GM19025 (cell line): ENCODE measurements around the gene C2.

ENCODE experiments used
- ATAC-seq: cut with Tn5 transposase; IDR thresholded peaks from one replicate; pipeline ENCODE4 v1.9.1; 2021; ENCODE audit warnings: mild to moderate bottlenecking, low read depth, moderate library complexity; ENCODE audit not compliant: unreplicated experiment

C2 gene

DNA sequence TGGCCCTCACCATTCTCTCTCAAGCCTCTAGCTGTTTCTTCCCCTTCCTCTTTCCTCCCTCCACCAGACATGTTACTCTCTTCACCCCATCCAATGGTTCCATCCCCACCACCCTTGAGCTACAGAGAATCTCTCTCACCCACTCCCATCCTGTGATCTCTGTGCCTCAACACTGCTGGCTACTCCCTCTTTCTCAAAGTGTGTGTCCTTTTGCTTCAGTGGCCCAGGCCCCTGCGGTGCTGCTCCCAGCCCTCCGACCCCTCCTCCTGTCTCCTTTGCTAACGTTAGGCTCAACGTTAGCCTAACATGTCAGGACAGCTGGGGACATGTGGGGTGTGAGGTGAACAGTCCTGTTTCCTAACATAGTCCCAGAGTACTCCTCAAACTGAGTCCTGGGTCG, 25.4 kb downstream of the C2 start:
- no peak for ATAC-seq

DNA sequence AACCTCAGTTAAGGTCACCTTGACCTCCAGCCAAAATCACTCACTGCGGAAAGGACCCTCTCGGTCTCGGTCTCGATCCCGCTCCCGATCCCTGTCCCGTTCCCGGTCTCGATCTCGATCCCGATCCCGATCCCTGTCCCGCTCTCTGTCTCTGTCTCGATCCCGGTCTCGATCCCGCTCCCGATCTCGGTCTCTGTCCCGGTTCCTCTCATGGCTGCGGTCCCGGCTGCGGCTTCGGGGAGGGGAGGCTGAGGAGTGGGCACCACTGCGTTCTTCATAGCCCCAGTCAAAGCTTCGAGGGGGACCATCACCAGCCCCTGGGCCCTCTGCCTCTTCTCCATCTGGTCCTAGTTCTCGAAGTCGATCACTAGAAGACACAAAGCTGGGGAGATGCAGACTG, 27.0 kb downstream of the C2 start:
- ATAC-seq = no peak

DNA sequence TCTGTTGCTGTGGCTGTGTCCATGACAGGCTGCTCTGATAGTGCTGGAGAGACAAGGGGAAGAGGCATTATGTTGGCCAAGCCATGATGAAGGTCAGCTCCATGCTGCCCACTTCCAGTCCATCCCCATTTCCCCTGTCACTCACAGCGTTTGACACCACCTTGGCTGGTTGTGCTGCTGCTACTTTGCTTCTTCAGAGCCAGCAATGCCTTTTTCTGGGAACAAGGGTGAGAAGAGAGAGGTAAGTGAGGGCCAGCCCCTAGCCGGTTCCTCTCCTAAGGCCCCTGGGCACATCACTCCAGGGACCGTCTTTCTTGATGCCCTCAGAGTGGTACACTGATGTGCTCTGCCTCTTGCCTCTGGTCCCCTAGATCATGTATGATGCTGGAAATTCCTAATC, 29.3 kb downstream of the C2 start:
- no peak for ATAC-seq

DNA sequence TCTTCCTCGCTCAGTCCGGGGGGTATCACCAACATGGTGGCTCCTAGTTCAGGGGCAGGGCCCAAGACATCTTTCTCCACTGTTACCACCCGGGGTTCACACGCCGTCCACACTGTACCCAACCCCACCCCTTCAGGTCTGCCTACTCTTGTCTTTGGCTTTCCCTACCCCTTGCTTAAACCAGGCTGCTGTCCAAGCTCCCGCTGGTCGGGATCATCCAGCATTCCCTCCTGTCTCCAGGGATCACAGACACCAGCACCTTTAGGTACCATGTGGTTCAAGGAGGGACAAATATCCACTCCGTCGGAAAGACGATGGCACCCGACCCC, 30.9 kb downstream of the C2 start:
- no peak for ATAC-seq

DNA sequence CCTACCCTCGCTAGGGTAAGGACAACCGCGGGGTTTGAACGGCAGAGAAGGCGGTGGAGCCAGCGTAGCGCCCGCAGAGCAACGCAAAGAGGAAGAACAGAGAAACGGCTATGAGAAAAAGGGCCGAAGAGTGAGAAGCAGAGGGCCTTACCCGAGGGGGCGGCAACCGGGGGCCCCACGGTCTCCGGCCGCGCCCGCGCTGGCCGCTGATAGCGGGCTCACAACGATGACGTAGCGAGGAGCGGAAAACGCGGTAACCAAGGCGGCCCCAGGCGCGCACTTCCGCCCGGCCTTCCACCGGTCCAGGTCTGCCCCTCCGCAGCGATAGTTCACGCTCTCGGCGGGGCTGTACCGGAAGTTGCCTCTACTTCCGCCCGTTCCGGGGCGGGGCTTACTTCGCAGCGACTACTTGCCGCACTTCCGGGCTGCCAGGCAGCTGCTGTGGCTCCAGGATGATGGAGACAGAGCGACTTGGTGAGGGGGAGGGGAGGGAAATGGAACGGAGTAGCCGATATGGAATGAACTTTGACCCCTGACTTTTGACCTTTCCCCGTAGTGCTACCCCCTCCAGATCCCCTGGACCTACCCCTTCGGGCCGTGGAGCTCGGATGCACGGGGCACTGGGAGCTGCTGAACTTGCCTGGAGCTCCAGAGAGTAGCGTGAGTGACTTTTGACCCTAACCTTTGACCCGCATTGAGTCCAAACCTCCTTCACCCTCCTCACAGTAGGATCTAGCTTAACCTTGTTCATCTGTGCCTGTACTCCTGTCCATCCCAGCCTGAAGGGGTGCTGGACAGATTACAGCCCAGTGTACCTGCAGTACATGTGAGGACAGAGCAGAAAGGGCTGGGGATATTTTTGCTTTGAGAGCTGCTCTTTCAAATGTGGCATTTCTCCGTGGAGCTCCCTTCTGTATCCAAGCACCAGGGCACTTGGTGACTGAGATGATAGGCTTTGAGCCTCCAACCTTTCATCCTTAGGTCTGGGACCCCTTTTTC, 31.5 kb downstream of the C2 start, which contains the start of the genes NELFE and SKIC2:
Gene NELFE (minus strand): TSS at position 231 of the 999 bp plus-strand sequence. CDS start 525 bp downstream, outside the sequence.
Gene SKIC2 (plus strand): TSS at position 435 of the 999 bp plus-strand sequence. CDS start 18 bp downstream, at position 453.
- ATAC-seq = peak; percentile 95

DNA sequence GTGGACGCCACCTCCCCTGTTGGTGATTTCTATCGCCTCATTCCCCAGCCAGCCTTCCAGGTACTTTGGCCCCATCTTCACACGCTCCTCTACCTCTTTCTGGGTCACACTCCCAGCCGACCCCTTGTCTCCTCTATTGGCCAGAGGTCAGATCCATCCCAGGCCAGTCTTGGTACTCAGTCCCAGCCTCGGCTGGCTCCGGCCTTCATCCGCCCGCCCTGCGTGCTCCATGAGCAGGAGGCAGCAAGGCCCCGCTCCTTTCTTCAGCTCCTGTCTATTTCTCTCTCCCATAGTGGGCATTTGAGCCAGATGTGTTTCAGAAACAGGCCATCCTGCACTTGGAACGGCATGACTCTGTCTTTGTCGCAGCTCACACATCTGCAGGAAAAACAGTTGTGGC, 34.1 kb downstream of the C2 start:
- no peak for ATAC-seq

DNA sequence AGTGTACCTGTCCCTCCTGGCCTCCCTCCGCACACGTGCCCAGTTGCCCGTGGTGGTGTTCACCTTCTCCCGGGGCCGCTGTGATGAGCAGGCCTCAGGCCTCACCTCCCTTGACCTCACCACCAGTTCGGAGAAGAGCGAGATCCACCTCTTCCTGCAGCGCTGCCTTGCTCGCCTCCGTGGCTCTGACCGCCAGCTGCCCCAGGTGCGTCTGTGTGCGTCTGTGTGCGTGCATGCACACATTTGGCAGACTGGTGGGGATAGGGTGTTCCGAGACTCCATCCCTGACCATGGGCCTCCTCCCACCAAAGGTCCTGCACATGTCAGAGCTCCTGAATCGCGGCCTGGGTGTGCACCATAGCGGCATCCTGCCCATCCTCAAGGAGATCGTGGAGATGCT, 36.4 kb downstream of the C2 start:
- ATAC-seq = no peak

DNA sequence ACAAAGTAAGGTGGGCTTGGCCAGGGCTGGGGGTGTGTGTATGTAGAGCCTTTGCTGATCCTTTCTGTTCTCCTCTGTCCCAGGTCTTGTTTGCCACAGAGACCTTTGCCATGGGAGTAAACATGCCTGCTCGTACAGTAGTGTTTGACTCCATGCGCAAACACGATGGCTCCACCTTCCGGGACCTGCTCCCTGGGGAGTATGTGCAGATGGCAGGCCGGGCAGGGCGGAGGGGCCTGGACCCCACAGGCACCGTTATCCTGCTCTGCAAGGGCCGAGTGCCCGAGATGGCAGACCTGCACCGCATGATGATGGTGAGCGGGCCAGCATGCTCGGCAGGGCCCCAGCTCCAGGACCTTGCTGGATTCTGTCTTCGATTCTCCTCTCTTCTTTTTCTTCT, 38.2 kb downstream of the C2 start:
- ATAC-seq = no peak

DNA sequence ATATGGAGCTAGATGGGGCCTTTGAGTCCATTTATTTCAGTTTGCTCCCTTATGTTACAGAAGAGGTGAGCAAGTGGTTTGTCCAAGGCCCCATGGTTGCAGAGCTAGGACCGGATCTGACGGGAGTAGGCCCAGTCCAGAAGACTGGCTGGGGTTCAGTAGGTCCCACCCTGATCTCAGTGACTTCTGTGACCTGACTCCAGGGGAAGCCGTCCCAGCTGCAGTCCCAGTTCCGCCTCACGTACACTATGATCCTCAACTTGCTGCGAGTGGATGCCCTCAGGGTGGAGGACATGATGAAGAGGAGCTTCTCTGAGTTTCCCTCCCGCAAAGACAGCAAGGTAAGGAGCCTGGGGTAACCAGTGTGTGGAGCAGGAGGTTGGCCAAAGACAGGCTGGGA, 39.0 kb downstream of the C2 start:
- ATAC-seq = no peak

DNA sequence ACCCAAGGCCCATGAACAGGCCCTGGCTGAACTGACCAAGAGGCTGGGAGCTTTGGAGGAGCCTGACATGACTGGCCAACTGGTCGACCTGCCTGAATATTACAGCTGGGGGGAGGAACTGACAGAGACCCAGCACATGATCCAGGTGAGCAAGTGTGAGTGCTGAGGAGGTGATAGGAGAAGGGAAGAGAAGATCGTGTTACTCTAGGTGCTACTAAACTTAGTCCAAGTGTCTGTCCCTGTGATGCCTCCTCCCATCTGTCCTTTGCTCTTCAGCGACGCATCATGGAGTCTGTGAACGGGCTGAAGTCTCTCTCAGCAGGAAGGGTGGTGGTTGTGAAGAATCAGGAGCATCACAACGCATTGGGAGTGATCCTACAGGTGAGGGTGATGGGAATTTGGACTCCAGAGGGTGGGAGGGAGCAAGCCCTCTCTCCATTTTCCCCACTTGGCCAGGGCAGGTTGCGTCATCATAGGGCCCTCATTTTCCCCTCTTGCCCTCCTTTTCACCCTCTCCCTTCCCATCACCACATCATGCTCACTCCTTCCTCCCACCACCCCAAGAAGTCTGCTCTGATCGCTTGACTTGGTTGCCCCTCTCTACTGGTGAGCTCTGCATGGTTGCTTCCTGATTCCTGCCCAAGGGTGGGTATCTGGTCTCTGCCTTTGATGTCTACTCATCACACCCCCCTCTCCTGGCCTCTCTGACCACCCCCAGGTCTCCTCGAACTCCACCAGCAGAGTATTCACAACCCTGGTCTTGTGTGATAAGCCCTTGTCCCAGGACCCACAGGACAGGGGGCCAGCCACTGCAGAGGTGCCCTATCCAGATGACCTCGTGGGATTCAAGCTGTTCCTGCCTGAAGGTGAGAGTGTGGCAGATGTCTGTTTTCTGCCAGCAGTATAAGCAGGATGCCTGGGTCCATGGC, 39.7 kb downstream of the C2 start:
- ATAC-seq = no peak

DNA sequence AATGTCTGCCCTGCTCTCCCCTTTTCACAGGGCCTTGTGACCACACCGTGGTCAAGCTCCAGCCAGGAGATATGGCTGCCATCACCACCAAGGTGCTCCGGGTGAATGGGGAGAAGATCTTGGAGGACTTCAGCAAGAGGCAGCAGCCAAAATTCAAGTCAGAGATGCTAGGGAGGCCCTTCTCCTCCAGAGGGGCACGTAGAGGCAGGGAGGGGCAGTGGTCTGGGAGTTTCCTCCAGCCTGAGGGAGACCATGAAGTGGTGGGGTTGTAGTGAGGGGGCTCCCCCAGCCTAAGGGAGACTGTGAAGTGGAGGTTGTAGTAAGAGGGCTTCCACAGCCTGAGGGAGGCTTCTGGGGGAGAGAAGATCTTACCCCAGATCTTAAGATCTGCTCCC, 40.4 kb downstream of the C2 start:
- no peak for ATAC-seq

DNA sequence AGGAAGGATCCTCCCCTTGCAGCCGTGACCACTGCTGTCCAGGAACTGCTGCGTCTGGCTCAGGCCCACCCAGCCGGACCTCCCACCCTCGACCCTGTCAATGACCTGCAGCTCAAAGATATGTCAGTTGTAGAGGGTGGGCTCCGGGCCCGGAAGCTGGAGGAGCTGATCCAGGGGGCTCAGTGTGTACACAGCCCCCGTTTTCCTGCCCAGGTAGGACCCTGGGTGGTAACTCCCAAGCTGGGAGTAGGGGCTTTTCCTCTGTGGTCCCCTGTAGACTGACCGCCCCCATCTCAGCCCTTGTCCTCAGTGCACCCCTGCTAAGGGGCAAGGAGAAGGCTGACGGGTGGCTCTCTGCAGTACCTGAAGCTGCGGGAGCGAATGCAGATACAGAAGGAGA, 40.8 kb downstream of the C2 start:
- no peak for ATAC-seq

DNA sequence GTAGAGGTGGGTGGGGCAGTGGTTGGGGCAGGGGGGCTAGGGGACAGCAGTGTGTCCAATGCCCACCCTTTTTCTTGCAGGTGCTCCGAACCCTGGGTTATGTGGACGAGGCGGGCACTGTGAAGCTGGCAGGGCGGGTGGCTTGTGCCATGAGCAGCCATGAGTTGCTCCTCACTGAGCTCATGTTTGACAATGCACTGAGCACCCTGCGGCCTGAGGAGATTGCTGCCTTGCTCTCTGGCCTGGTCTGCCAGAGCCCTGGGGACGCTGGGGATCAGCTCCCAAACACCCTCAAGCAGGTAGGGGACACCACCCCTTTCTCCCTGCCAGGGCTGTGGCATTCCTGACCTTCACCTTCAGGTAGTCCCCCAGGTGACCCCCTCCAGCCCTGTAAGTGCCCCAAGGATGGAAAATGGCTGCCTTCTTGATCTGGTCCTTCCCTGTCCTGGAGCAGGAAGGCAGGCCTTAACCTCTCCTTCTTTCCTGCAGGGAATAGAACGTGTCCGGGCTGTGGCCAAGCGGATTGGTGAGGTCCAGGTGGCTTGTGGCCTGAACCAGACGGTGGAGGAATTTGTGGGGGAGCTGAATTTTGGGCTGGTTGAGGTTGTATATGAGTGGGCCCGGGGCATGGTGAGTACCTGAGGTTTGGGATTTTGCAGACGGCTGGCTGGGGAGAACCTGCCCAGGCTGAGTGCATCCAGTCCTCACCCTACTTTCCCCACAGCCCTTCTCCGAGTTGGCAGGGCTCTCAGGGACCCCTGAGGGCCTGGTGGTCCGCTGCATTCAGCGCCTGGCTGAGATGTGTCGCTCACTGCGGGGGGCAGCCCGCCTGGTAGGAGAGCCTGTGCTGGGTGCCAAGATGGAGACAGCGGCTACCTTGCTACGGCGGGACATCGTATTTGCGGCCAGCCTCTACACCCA, 41.5 kb downstream of the C2 start:
- ATAC-seq = no peak

DNA sequence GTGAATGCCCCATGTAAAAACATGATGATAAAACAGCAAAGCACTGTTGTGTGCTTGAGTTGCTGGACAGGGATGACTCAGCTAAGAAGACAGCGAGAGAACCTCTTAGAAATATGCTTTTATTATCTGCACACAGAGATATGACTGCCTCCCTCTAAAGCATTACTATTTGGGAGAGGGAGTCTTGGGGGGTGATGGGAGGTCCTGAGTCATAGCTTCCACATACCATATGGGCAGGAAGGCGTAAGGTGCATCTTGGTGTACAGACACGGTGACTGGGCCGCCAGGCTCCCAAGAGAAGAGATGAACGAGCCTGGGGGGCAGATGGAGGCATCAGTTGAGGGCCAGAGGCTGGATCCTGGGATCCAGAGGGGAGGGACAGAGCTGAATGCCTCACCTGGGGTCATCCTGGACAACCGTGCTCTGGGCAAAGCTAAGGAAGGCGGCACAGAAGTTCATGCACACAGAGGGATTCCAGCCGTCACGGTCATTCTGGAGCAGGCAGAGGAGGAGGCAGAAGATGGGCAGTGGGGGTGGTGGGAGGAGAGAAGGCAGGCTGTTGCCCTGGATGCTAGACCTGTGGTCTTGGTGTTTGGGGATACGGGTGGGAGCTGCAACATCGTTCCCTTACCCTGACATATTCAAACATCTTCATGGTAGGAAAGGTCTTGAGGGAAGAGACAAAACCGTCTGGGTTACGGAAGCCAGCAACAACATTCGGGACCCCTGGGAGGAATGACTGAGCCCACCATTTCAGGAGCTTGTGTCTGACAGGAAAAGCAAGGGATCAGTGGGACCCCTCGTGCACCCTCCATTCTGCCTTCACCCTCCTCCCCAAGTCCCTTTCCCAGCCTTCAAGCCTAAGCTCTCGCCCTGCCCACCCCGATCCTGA, 42.4 kb downstream of the C2 start:
- no peak for ATAC-seq

DNA sequence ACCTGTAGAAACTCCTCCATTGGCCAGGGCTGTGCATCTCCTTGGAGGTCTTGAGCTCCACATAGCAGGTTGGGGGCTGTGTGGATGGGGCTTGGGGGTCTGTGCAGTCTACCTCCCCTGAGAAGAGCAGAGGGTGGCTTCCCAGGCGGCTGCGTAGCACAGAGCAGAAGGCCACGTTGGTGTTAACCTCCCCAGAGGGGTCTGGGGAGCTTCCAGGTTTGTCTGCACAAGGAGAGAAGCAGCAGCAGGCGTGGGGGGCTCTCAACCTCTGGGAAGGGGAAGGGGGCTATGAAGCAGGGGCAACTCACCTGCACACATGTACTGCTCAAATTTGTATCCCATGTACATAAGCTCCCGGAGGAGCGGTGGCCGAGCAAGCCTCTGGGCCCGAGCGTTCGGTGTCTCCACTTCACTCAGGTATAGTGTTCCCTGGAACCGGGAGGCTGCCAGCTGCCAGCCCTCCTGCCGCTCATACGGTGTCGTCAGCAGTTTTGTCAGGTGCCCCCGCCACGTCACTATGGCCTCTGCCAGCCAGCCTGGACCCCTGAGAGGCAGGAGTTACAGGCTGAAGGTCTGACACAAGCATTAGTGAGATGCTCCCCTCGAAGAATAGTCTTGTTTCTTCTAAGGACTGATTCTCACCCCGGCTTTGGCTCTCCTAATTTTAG, 43.2 kb downstream of the C2 start:
- ATAC-seq = no peak

DNA sequence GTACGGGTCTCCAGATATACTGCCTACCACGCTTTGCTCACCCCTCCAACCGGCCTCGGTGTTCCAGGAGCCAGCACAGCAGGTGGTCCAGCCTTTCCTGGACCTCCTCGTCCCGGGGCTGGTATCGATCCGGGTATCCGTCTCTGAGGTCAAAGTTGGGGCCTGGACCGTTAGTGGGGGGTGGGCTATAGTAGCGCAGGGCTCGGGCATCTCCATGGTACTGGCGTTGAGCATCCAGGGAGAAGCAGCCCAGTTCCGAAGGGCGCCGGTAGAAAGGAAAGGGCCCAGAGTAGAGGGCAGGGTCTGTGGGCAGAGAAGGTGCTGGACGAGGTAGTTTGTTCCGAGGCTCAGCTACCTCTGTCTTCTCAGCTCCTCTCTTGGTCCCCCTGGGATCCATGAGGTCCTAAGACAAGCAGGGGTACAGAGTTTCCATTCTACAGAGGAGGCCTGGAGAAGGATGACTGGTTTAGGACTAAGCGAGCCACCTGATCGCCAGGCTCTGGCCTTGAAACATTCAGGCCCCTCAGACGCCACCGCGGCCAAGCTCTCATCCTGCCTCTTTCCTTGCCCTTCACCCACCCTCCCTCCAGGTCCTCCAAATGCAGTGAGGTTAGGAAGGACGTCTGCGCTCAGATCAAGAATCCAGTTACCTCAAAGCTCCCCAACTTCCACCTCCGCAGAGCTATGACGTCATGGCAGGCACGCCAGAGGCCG, 43.9 kb downstream of the C2 start:
- no peak for ATAC-seq

DNA sequence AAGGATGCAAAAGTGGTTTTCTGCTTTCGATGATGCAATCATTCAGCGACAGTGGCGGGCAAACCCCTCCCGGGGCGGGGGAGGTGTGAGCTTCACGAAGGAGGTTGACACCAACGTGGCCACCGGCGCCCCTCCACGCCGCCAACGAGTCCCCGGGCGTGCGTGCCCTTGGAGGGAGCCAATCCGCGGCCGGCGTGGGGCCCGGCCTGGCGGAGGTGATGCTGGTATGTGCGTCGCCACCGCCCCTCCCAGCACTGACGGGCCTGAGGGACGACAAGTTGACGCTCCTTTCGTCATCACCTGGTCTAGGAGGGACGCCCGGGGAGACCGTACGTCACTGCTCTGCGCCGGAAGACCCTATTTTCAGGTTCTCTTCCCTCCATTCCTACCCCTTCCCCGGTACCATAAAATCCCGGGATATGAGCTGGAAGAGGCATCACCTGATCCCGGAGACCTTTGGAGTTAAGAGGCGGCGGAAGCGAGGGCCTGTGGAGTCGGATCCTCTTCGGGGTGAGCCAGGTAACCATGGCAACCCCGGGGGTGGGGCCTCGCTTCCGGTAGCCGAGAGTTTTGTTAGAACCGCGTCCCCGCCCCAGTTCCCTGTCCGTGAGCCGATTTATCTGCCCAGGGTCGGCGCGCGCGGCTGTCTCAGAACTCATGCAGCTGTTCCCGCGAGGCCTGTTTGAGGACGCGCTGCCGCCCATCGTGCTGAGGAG, 44.6 kb downstream of the C2 start, which contains the start of gene DXO:
Gene DXO (minus strand): TSS at position 146 of the 716 bp plus-strand sequence. CDS start 463 bp downstream, outside the sequence.
- peak; percentile 90 for ATAC-seq
